Kidney glomerular epithelial cell (primary cell): ENCODE data around the gene SUSD3.
A peak's percentile ranks its signal among the peaks of the same experiment; 100 is the strongest.

Experiments used
- DNase-seq: peaks from one replicate; lab custom pipeline; 2025; lab: John Stamatoyannopoulos, UW

The SUSD3 gene

DNA sequence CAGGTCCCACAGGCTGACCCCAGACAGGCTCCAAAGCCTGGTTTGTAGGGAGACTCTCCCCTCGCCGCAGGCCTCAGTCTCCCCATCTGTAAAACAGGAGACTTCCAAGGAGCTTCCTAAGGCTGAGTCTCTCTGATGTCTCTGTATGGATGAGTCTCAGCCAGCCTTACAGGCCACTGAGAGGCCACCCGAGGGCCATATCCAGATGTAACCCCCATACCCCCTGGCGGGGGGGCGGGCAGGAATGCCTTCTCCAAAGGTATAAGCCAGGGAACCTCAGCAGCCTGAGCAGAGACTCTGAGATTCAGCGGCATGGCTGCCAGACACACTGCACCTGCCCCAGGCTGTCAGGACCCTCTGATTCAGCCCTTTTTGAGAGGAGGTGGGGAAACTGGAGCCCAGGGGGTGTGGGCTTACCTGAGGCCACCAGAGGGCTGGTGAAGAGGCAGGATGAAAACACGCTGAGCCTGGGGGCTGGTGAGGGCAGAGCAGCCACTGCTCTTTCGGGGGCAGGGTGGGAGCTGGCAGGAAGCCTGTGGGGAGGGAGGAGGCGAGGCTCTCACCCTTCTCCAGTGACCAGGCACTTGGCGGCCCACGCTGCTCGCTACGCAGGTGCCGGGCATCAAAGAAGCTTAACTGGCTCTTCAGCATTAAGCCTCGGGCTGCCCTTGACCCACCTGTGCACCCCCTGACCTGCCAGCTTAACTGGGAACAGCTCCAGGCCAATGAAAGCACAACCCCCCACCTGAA is 5.5 kb upstream of the SUSD3 start:
- DNase-seq: no peak

DNA sequence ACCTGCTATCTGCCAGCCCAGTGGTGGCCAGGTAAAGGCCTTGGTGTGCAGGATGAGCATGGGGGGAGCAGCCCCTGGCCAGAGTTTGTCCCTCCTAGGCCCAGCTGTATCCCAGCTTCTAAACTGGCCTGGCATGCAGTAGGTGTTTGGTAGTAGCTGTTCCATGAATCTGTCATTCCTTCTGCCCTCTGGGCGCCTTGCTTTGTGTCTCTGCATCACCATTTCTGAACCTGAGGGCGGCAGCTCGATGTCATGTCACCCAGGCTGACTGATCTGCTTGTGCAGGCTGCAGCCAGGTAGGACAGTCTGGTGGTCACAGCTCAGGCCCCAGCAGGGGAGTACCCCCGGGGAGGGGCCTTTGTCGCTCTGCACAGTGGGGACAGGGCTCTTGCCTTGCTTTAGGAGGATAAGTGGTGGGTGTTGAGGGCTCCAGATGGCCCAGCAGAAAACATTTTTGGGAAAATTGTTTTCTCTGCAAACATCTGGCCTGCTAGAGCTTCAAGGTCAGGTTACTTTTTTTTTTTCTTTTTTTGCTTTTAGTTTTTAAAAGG is 4.6 kb upstream of the SUSD3 start:
- no peak for DNase-seq

GRCh38 chr9:93054758-93055704 is 3.5 kb upstream of the SUSD3 start:
- DNase-seq: no peak

DNA sequence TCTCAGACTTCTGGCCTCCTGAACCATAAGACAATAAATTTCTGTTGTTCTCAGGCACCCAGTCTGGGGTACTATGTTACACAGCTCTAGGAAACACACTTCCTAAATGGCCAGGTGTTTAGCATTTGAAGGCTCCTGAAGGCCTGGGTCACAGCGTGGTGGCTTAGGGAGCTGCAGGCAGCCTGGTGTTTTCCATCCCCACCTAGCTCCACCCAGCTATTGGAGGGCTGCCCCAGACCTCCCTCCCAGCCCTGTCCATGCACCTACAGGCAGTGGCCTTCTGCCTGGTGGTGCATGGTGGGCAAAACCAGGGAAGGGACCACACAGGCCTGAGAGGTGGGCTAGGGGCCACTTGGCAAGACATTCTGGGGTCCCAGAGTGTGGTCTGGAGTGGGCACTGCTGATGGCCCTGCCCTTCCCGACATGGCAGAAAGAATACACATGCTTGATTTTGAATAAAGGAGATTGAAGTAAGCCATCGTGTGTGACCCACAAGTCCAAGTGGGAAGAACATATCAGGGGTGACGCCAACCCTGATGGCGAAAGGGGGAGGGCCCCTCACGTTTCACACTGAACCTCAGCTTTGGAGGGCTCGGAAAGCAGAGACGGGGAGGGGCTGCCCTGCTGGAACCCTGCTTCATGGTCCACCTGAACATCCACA is 1.3 kb upstream of the SUSD3 start:
- DNase-seq: no peak

DNA sequence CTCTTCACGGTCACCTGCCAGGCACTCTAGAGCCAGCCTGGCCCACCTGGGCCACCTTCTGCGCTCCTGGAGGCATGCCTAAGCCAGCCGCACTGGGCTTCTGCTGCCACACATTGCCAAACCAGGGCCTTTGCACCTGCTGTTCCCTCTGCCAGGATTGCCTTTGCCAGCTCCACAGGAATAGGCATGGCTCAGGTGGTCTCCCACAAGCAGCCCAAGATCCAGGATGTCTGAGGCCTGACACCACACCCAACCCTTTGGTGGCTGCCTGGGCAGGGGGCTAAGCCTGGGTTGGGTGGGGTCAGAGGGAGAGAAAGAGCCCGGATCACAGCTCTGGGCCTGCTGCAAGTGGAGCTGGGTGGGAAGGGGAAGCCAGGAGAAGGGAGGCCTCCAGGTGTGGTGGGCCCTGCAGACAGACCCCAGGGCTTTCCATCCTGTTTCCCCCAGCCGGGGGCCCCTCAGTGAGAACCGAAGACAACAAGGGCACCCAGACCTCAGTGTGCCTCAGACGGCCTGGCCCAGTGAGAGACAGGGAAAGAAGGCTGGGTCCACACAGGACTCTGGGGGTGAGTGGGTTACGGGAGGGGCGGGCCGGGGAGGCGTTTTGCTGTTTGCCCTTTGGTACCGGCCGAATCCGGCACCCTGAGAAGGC is 672 bp upstream of the SUSD3 start:
- no peak for DNase-seq

GRCh38 chr9:93059011-93059714 is 662 bp downstream of the SUSD3 start:
- no peak for DNase-seq

- no peak for DNase-seq
These were observed 1.4 kb downstream of the SUSD3 start for GRCh38 chr9:93059715-93060578.

DNA sequence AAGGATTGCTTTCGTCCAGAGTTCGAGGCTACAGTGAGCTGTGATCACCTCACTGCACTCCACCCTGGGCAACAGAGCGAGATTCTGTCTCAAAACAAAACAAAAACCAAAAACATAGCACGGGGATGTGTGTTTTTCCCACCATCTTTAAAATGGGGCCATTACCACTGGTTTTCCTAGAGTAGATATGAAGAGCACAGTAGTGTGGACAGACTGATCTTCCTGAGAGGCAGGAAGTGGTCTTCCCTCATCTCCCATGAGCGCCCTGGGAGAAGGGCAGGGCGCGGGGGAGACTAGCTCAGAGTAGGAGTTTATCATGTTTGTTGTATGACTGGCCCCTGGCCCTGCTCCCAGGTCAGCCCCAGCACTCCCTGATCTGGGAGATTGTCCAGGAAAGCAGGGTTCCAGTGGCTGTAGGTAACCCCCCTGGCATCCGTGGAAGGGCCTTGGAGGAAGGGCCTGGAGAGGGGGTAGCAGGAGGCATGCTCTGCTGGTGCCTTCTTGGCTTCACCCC is 2.3 kb downstream of the SUSD3 start:
- DNase-seq: peak; percentile 56

- DNase-seq: peak; percentile 7
These were observed 2.8 kb downstream of the SUSD3 start for GRCh38 chr9:93061260-93061751.

DNA sequence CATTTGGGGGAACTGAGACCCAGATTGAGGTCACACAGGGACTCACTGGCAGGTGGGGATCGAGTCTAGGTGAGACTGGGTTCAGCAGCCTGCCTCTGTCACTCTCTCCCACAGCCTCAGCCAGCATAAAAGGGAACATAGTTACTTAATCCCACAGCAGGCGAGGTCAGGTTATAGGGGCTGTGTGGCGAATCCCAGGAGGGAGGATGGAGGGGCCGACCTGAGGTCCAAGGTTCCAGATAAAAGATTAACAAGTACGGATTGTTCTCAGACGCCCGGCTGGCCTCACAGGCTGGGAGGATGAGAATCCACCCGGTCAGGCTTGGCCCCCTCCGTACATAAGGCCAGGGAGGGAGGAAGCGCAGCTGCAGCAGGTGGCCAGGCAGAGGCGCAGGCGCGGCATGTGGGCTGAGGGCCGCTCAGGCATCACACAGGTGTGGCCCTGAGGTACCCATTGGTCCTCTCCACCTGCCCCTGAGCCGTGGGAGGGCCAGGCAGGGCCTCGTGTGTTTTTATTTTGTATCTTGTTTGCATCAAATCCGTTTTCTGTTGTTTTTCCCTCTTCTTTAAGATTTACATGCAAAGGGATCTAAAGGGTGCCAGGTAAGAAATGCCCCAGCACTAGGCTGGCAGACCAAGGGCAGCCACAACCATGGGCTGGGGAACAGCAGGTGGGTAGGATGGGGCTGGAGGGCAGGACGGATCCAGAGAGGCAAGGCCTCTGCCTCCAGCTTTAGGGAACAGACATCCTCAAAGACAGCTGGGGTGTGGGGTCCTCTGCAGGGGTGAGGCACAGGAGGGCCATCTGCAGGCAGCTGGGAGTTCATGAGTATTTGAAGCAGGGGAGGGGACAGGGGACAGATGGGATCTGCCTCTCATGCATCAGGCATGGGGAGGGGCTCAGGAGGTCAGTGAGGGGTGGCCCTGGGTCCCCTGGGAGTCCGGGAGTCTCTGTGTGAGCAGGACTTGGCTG is 3.6 kb downstream of the SUSD3 start:
- DNase-seq: peak; percentile 37

GRCh38 chr9:93064392-93065134 is 6.1 kb downstream of the SUSD3 start:
- no peak for DNase-seq

GRCh38 chr9:93065135-93065720 is 6.7 kb downstream of the SUSD3 start:
- DNase-seq: no peak

- DNase-seq: no peak
These were observed 8.6 kb downstream of the SUSD3 start for GRCh38 chr9:93066978-93067603.

DNA sequence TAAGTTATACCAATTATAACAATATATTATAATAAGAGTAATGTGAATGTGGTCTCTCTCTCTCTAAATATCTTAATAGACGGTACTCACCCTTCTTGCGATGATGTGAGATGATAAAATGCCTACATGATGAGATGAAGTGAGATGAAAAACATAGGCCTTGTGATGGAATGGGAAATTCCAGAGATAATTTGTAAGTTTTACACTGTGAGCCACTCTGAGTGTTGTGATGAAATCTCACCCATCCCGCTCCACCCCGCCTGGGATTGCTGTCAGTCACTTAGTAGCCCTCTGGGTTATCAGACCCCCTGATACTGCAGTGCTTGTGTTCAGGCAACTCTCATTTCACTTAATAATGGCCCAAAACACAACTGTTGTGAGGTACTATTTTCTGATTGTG is 10.5 kb downstream of the SUSD3 start:
- no peak for DNase-seq

DNA sequence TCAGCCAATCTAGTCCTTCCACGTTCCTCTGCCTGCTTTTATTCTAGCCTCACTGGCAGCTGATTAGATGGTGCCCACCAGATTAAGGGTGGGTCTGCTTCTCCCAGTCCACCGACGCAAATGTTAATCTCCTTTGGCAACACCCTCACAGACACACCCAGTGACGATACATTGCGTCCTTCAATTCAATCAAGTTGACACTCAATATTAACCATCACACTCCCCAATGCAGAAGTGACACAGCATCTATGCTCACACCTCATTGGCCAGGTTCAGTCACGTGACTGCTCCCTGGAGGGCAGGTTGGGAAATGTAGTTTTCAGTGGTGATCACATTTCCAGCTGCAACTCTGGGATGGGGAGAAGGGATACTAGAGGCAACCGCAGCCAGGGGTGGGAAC is 13.0 kb downstream of the SUSD3 start:
- no peak for DNase-seq

- no peak for DNase-seq
These were observed 13.9 kb downstream of the SUSD3 start for GRCh38 chr9:93072383-93072795.
